GM21423 (cell line): ENCODE data around the gene TCP11X2.
A peak's percentile ranks its signal among the peaks of the same experiment; 100 is the strongest.
"Not testable (repeated sequence)": the region's sequence is repeated elsewhere in the genome, so short reads cannot be mapped to it uniquely, and the experiment has no call there.

Experiments
- ATAC-seq: cut with Tn5 transposase; IDR thresholded peaks from one replicate; pipeline ENCODE4 v1.9.1; 2021; ENCODE audit warnings: mild to moderate bottlenecking, moderate library complexity; ENCODE audit not compliant: unreplicated experiment

TCP11X2 gene

DNA sequence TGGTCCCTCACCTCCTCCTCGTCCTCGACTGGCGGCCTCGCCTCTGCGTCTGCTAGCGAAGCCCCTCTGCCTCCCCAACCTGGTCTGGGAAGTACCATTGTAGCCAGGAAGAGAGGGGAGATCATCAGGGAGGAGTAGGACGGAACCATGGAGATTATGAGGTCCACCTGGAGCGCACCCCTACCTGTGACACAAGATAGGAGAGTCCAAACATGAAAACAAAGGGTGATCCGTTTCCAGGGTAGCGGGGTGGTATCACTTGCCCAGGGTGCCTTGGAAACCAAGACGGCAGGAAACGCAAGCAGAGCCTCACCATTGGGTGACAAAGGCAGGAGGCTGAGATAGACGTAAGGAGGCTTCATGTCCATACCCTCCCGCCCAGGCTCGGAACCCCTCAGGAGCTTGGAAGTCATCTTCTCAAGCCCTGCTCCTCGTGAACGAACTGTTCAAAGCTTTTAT is at the start of gene TCP11X2:
TCP11X2 (minus strand) TSS at position 51 of the 459 bp plus-strand sequence.
- ATAC-seq, result not testable (repeated sequence)

- no peak for ATAC-seq
Measured at GRCh38 chrX:102517326-102517725, 45.7 kb upstream of the TCP11X2 start.

- ATAC-seq, result peak; percentile 52
Measured at GRCh38 chrX:102515975-102516941, 44.6 kb upstream of the TCP11X2 start, which contains the start of gene TMSB15A. Gene TMSB15A, minus strand, starts transcription at chrX:102516739.

- no peak for ATAC-seq
Measured at GRCh38 chrX:102514536-102514935, 42.9 kb upstream of the TCP11X2 start.

DNA sequence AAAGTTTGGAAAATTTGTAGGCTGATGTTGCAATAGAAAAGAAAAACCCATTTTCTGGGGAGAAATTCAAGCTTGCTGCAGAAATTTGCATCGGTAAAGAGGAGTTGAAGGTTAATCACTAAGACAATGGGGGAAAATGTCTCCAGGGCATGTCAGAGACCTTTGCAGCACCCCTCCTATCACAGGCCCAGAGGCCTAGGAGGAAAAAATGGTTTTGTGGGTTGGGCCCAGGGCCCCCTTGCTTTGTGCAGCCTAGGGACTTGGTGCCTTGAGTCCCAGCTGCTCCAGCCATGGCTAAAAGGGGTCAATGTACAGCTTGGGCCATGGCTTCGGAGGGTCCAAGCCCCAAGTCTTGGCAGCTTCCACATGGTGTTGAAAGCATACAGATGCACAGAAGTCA is 27.1 kb upstream of the TCP11X2 start:
- ATAC-seq, result no peak

GRCh38 chrX:102491766-102492165 is 20.2 kb upstream of the TCP11X2 start:
- ATAC-seq, result no peak

- not testable (repeated sequence) for ATAC-seq
Measured at GRCh38 chrX:102478765-102479164, 7.2 kb upstream of the TCP11X2 start.

- ATAC-seq, result not testable (repeated sequence)
Measured at GRCh38 chrX:102470215-102470614, 1.4 kb downstream of the TCP11X2 start.

GRCh38 chrX:102458615-102459014 is 13.0 kb downstream of the TCP11X2 start:
- not testable (repeated sequence) for ATAC-seq

DNA sequence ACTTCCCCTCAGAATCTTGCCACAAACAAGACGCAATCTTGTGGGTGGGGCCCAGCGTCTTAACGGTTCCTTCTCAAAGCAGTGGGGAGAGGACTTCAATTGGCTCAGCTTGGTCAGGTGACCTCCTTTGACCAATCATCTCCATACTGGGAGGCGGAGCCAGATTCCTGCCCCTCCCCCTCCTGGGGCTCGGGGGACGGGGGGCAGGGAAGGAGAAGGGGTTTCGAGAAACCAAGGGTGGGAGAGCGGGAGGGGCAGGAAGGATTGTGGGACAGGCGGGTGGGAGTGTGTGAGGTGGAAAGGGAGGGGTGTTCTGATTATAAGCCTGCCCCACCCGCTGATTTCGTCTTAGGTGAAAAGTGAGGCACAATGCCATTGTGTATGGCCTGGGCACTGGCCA is 31.7 kb downstream of the TCP11X2 start, which contains the start of gene NXF2B:
NXF2B (minus strand) TSS at position 101 of the 400 bp plus-strand sequence. CDS start 59,972 bp downstream, outside the sequence.
- not testable (repeated sequence) for ATAC-seq

DNA sequence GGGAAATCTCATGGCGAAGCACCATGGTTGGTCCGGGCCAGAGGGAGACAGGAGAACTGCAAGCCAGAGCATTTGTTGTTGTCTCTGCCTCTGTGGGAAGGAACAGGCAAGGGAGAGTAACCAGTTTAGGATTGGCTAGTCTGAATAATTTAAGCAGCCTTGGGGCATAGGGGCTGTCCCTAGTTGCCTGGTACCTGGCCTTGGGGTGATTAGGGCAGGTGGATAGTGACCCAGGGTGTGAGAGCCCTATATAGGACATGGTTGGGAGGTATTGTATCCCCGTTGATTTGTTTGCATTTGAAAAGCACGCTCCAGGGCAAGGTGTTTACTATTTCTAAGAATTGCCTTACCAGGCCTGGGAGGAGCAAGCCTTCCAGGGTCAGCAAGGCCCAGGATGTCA is 57.1 kb downstream of the TCP11X2 start:
- not testable (repeated sequence) for ATAC-seq
